Stimulated activated CD4-positive, alpha-beta T cell treated with anti-CD3 and anti-CD28 coated beads, TNF-alpha, amount 100 ng/mL, for 24 hours (primary cell): ENCODE measurements around the gene PAX5.

Experiments used
- DNase-seq, 3 experiments: peaks; one replicate each; pipeline ENCODE4 v3.0.0-alpha.2; 2020; ENCODE audit warnings: low read depth in 3 of 3

The PAX5 gene

GRCh38 chr9:36835271-36835996, 198.6 kb downstream of the PAX5 start:
- DNase-seq, result no peak

GRCh38 chr9:36834736-36835135, 199.3 kb downstream of the PAX5 start:
- DNase-seq, result no peak

GRCh38 chr9:36833954-36834353, 200.1 kb downstream of the PAX5 start:
- no peak for DNase-seq

- DNase-seq, result no peak
Measured at GRCh38 chr9:36832164-36832795, 201.8 kb downstream of the PAX5 start.

- no peak for DNase-seq
Measured at GRCh38 chr9:36831381-36832161, 202.5 kb downstream of the PAX5 start.

- DNase-seq, result no peak
Measured at GRCh38 chr9:36828611-36829013, 205.5 kb downstream of the PAX5 start.

GRCh38 chr9:36827593-36827992, 206.5 kb downstream of the PAX5 start:
- no peak for DNase-seq

GRCh38 chr9:36826581-36826980, 207.5 kb downstream of the PAX5 start:
- no peak for DNase-seq

- DNase-seq, result no peak
Measured at GRCh38 chr9:36825179-36825578, 208.9 kb downstream of the PAX5 start.

GRCh38 chr9:36823934-36824333, 210.1 kb downstream of the PAX5 start:
- no peak for DNase-seq

- no peak for DNase-seq
Measured at GRCh38 chr9:36823466-36823865, 210.6 kb downstream of the PAX5 start.

- DNase-seq, result no peak
Measured at GRCh38 chr9:36822201-36822600, 211.9 kb downstream of the PAX5 start.

- DNase-seq, result no peak
Measured at GRCh38 chr9:36820392-36820861, 213.6 kb downstream of the PAX5 start.

GRCh38 chr9:36818965-36819870, 214.8 kb downstream of the PAX5 start:
- DNase-seq, result no peak

GRCh38 chr9:36818242-36818938, 215.7 kb downstream of the PAX5 start:
- DNase-seq, result no peak

GRCh38 chr9:36817160-36817834, 216.8 kb downstream of the PAX5 start:
- no peak for DNase-seq

- DNase-seq, result no peak
Measured at GRCh38 chr9:36816371-36816770, 217.7 kb downstream of the PAX5 start.

- DNase-seq, result no peak
Measured at GRCh38 chr9:36815566-36816348, 218.3 kb downstream of the PAX5 start.

GRCh38 chr9:36815023-36815422, 219.0 kb downstream of the PAX5 start:
- DNase-seq, result no peak

- no peak for DNase-seq
Measured at GRCh38 chr9:36813154-36813553, 220.9 kb downstream of the PAX5 start.
